ENCODE results near the gene TPRG1L.

Gene TPRG1L

GRCh38 chr1:3641046-3641760 lies 16.4 kb downstream of the TPRG1L start:
- peaks cover 12% of the 10 kb centered on the region for H3K36me3 Mint-ChIP-seq

GRCh38 chr1:3641816-3642215 lies 17.0 kb downstream of the TPRG1L start:
- Mint-ChIP-seq H3K4me1 (no peaks in the 10 kb centered on the region), H3K36me3 (peaks cover 11% of the 10 kb centered on the region), H3K4me3 (no peak overlapping the region), H3K9me3 (no peaks in the 10 kb centered on the region), H3K27me3 (no peaks in the 10 kb centered on the region), H3K27ac (no peak overlapping the region)

More at GRCh38 chr1:3641046-3641760, 16.4 kb downstream of the TPRG1L start:
- Mint-ChIP-seq H3K4me1 (no peaks in the 10 kb centered on the region), H3K27ac (no peak overlapping the region), H3K9me3 (no peaks in the 10 kb centered on the region), H3K27me3 (no peaks in the 10 kb centered on the region), H3K4me3 (no peak overlapping the region)

- Mint-ChIP-seq H3K9me3 (no peaks in the 10 kb centered on the region), H3K27ac (no peak overlapping the region), H3K4me3 (no peak overlapping the region), H3K4me1 (peaks cover 6% of the 10 kb centered on the region), H3K36me3 (peaks cover 9% of the 10 kb centered on the region), H3K27me3 (no peaks in the 10 kb centered on the region)
Observed at GRCh38 chr1:3642919-3643675, 18.3 kb downstream of the TPRG1L start.

DNA sequence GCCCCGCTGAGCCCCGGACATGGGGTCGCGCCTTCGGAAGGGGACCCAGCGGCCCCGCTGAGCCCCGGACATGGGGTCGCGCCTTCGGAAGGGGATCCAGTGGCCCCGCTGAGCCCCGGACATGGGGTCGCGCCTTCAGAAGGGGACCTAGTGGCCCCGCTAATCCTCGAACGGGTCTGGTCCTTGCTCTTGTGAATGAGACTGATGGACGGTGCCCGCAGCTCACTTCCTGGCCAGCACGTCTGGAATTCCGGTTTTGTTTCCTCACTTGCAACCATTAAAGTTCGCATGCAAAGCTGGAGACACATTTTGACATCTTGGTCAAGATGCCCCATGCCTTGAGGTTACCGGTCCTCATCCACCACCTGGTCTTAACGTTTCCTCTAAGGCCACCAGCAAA lies 19.5 kb downstream of the TPRG1L start:
- no peaks in the 10 kb centered on the region for H3K9me3 Mint-ChIP-seq
- H3K4me3 Mint-ChIP-seq, result no peak overlapping the region
- H3K36me3 Mint-ChIP-seq, result peaks cover 8% of the 10 kb centered on the region
- no peaks in the 10 kb centered on the region for H3K27me3 Mint-ChIP-seq
- no peak overlapping the region for H3K27ac Mint-ChIP-seq
- H3K4me1 Mint-ChIP-seq, result peaks cover 18% of the 10 kb centered on the region

DNA sequence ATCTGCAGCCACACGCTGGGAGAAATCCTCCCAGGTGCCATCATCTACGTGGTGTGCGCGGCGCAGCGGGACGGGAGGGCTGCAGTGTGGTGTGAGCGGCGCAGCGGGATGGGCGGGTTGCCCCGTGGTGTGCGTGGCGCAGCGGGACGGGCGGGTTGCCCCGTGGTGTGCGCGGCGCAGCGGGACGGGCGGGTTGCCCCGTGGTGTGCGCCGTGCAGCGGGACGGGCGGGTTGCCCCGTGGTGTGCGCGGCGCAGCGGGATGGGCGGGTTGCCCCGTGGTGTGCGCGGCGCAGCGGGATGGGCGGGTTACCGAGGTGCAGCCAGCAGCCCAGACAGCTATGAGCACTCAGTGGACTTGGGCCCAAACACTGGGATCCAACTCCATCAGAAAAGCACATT lies 20.4 kb downstream of the TPRG1L start:
- Mint-ChIP-seq H3K36me3 (peaks cover 8% of the 10 kb centered on the region), H3K27ac (no peak overlapping the region)

DNA sequence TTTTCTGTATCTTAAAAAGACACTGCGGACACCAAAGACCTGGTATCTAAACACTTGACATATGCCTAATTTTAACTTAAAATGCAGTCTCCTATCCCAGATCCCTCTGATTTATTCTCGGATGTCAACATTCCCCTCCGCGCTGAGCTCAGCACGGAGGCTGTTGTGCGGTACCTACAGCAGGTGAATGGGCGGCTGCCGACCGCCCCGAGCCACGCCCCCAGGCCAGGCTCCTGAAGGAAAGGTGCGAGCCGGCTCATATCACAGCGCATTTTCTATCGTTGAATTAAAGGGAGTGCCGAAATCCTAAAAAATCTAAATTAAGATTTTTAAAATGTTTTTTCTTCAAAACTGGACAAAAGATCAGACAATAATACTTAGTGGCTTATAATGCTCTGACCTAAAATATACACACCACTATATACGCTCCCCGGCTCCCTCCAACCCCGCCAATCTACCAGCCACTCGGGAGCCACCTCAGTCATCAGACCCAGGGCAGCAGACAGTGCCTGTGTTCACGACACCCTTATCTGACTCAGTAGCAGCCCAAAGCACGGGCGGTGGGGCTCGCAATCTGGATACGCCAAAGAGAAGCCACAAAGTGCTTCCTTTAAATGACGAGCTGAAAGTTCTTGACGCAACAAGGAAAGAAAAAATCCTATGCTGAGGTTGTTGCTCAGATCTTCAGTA lies 21.0 kb downstream of the TPRG1L start:
- peaks cover 26% of the 10 kb centered on the region for H3K4me1 Mint-ChIP-seq
- no peak overlapping the region for H3K4me3 Mint-ChIP-seq
- H3K27ac Mint-ChIP-seq, result no peak overlapping the region
- peaks cover 3% of the 10 kb centered on the region for H3K27me3 Mint-ChIP-seq
- peaks cover 8% of the 10 kb centered on the region for H3K36me3 Mint-ChIP-seq
- H3K9me3 Mint-ChIP-seq, result no peaks in the 10 kb centered on the region

More for the DNA sequence above, 20.4 kb downstream of the TPRG1L start:
- Mint-ChIP-seq H3K27me3 (peaks cover 1% of the 10 kb centered on the region), H3K4me1 (peaks cover 22% of the 10 kb centered on the region), H3K9me3 (no peaks in the 10 kb centered on the region), H3K4me3 (no peak overlapping the region)

GRCh38 chr1:3646596-3646995 lies 21.8 kb downstream of the TPRG1L start:
- H3K4me1 Mint-ChIP-seq, result peaks cover 29% of the 10 kb centered on the region
- peaks cover 6% of the 10 kb centered on the region for H3K27me3 Mint-ChIP-seq
- no peak overlapping the region for H3K4me3 Mint-ChIP-seq
- no peaks in the 10 kb centered on the region for H3K9me3 Mint-ChIP-seq
- H3K36me3 Mint-ChIP-seq, result peaks cover 8% of the 10 kb centered on the region
- H3K27ac Mint-ChIP-seq, result no peak overlapping the region

- H3K27ac Mint-ChIP-seq, result peak within 1 kb of the TSS; percentile 84
- peaks cover 29% of the 10 kb centered on the region for H3K4me1 Mint-ChIP-seq
- H3K4me3 Mint-ChIP-seq, result peak within 1 kb of the TSS; percentile 86
Observed at GRCh38 chr1:3649342-3650247, 24.8 kb downstream of the TPRG1L start, which contains the start of gene WRAP73. TSS of gene WRAP73 (minus strand) at chr1:3650103. CDS start at chr1:3649999, 104 bp downstream.

GRCh38 chr1:3650248-3651025 lies 25.6 kb downstream of the TPRG1L start:
- peak overlapping the region; percentile 86 for H3K4me3 Mint-ChIP-seq
- H3K27ac Mint-ChIP-seq, result peak overlapping the region; percentile 84
- peaks cover 20% of the 10 kb centered on the region for H3K27me3 Mint-ChIP-seq
- peaks cover 3% of the 10 kb centered on the region for H3K36me3 Mint-ChIP-seq
- peaks cover 29% of the 10 kb centered on the region for H3K4me1 Mint-ChIP-seq
- no peaks in the 10 kb centered on the region for H3K9me3 Mint-ChIP-seq

More at GRCh38 chr1:3649342-3650247, 24.8 kb downstream of the TPRG1L start, which contains the start of gene WRAP73:
- Mint-ChIP-seq H3K36me3 (peaks cover 3% of the 10 kb centered on the region), H3K9me3 (no peaks in the 10 kb centered on the region), H3K27me3 (peaks cover 17% of the 10 kb centered on the region)

- H3K9me3 Mint-ChIP-seq, result no peaks in the 10 kb centered on the region
- peak overlapping the region; percentile 17 for H3K27ac Mint-ChIP-seq
- H3K4me3 Mint-ChIP-seq, result peak overlapping the region; percentile 64
- H3K27me3 Mint-ChIP-seq, result peaks cover 24% of the 10 kb centered on the region
- H3K36me3 Mint-ChIP-seq, result no peaks in the 10 kb centered on the region
- H3K4me1 Mint-ChIP-seq, result peaks cover 29% of the 10 kb centered on the region
Observed at GRCh38 chr1:3651026-3651929, 26.5 kb downstream of the TPRG1L start.

DNA sequence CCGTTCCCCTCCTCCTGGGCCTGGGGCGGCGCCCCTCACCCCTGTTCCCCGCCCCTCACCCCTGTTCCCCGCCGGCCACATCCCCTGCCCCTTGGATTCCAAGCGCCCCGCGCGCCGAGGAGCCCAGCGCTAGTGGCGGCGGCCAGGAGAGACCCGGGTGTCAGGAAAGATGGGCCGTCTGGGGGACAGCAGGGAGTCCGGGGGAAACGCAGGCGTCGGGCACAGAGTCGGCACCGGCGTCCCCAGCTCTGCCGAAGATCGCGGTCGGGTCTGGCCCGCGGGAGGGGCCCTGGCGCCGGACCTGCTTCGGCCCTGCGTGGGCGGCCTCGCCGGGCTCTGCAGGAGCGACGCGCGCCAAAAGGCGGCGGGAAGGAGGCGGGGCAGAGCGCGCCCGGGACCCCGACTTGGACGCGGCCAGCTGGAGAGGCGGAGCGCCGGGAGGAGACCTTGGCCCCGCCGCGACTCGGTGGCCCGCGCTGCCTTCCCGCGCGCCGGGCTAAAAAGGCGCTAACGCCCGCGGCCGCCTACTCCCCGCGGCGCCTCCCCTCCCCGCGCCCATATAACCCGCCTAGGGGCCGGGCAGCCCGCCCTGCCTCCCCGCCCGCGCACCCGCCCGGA lies 27.2 kb downstream of the TPRG1L start, which contains the start of gene TP73:
TSS of gene TP73 (plus strand) at position 587 of the 618 bp plus-strand sequence. CDS start 29,850 bp downstream, outside the sequence.
- peak within 1 kb of the TSS; percentile 64 for H3K4me3 Mint-ChIP-seq
- peaks cover 24% of the 10 kb centered on the region for H3K27me3 Mint-ChIP-seq
- H3K9me3 Mint-ChIP-seq, result no peaks in the 10 kb centered on the region
- no peak within 1 kb of the TSS for H3K27ac Mint-ChIP-seq
- peaks cover 29% of the 10 kb centered on the region for H3K4me1 Mint-ChIP-seq
- H3K36me3 Mint-ChIP-seq, result no peaks in the 10 kb centered on the region

- peaks cover 24% of the 10 kb centered on the region for H3K27me3 Mint-ChIP-seq
- no peak overlapping the region for H3K4me3 Mint-ChIP-seq
- peaks cover 27% of the 10 kb centered on the region for H3K4me1 Mint-ChIP-seq
- no peaks in the 10 kb centered on the region for H3K9me3 Mint-ChIP-seq
- H3K36me3 Mint-ChIP-seq, result no peaks in the 10 kb centered on the region
- H3K27ac Mint-ChIP-seq, result no peak overlapping the region
Observed at GRCh38 chr1:3652548-3653285, 27.9 kb downstream of the TPRG1L start.
